ENCODE measurements around the gene TMEM191B.
"Not testable (repeated sequence)": the region's sequence is repeated elsewhere in the genome, so short reads cannot be mapped to it uniquely, and the experiment has no call there.

The TMEM191B gene

DNA sequence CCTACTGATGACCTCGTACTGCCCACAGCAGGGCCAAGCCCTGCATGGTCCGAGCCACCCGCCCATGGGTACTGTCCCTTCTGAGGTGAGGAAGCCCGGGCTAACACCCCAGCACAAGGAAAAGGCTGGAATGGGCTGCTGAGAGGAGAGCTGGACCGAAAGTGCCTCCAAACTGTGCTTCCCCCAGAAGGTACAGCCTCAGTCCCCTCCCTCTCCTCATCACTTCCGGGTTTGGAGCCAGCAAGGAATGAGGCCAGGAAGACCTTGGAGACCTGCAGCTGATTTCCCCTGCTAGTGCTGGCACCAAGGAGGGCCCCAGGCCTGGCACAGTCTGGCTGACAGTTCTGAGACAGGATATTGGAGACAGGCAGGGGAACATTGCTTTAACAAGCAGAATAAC, 31.3 kb downstream of the TMEM191B start:
- not testable (repeated sequence) for DNase-seq

- DNase-seq = not testable (repeated sequence)
Observed at GRCh38 chr22:18560099-18560974, 32.7 kb downstream of the TMEM191B start.

- DNase-seq = not testable (repeated sequence)
Observed at GRCh38 chr22:18570509-18571246, 43.1 kb downstream of the TMEM191B start.

DNA sequence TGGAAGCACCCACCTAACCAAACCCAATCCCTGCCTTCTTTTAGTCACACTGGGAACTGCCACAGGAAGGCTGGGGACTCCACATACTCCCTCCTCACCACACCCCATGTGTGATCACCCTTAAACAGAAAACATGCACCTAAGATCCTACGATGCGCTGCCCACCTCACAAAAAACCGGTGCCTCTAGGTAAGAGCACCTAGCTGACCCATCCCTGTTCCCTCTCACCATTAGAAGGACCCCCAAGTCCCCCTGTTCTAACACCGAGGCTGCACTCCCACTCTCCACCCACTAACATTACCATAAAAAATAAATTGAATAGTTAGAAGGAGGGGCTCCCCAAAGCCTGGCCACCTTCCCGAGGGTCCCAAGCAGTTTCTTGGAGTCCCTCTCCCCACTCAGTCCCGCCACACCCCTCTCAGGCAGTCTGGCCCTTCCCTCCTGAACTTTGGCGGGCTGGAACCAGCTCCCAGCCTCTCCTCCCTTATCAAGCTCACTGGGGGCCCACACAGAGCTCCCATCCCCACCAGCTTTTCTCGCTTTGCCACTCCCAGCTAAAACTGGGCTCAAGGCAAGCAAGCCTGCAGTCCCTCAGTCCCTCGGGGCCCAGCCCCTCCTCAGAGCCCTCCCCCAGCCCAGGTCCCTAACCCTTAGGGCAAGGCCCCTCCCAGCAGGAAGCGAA, 46.0 kb downstream of the TMEM191B start:
- DNase-seq = not testable (repeated sequence)

DNA sequence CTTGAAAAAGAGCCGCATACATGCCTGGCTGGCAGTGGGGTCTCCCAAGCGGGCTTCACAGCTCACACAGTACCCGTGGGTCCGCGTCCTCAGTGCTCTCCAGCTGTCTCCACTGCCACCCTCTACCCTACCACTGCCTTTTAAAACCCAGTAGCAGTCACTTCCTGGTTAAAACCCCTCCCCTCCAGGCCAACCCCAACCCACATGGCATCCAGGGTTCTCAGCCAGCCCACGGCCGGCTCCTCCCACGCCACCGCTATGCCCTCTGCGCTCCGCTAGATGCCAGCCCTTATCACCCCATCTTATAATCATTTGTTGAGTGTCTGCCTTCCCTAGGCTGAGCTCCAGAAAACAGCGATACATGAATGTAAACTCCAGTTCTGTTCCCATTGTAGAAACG, 47.0 kb downstream of the TMEM191B start:
- DNase-seq = not testable (repeated sequence)

DNA sequence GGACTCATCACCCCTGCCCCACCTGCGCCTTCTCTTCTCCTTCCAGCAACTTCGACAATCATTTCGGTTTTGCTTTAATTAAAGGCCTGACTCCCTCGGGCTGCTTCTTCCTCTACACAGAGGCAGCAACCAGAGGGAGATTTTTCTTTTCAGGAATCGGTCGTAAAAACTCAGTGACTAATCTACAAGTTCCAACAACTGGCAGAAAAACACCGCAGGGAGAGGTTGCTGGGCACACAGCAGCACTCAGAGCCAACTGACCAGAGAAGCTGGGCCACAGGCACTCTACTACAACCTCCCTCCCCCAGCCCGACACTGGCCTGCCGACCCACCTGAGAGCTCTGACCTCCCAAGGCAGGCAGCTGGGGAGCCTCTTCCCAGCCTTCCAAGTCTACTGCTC, 48.1 kb downstream of the TMEM191B start:
- not testable (repeated sequence) for DNase-seq

DNA sequence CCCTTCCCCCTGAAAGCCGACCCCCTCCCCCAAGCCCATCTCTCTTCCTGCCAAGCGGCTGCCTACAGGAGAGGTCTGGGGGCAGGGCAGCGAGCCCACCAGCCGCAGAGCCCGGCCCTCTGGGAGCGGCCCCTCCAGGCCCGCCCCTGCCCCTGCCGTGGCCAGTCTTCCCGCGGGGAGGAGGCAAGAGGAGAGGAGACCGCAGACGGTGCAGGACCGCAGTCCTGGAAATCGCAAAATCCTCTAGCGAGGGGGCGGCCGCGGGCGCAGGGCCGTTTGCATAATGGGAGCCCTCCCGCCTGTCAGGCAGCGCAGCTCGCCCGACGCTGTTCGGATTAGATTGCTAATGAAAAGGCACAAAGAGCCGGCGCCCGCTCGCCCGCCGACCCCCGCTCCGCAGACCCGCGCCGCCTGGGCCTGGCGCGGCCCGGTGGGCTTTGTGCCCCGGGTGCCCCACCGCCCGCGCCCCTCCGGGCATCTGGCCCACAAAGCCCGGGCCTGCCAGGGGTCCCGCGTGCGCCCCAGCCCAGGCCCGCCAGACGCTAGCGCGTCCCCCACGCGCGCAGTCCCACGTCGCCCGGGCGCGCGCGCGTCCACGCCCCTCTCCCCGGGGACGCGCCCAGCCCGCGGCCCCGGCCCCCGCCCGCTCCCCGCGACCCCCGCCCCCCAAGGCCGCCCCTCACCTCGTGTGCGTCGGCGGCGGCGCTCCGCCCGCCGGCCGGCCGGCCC, 49.7 kb downstream of the TMEM191B start:
- DNase-seq = not testable (repeated sequence)

GRCh38 chr22:18577847-18578246, 50.2 kb downstream of the TMEM191B start:
- not testable (repeated sequence) for DNase-seq
